ENCODE data around the gene VANGL1. TPM values are rescaled to one million over a fixed set of nuclear protein-coding genes. Genes with fewer than 3 reads are reported as not detected.
A peak's percentile ranks its signal among the peaks of the same experiment; 100 is the strongest.

VANGL1 gene
- total RNA-seq, 4 donors from 2014 or later, result 17.7 to 33.6 (median 26.2) TPM

DNA sequence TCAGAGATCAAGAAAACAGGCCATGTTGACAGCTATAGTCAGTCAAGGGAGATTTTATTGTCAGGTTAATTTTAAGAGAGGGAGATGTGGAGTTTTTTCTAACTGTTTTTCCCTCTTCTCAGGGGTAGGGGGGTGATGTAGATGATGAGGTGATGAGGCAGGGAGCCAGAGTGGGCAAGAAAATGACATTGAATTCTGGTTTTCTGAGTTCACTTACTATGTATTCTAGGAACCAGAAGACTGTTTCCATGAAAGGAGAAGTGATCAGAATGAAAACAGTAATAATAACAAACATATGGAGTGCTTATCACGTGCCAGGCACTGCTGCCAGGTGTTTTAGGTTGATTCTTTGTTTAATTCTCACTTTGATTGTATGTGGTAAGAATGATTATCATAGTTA, 86.6 kb downstream of the VANGL1 start:
- peak overlapping the region; percentile 73 for H3K27ac ChIP-seq
- TF ChIP-seq, protein P1, sequence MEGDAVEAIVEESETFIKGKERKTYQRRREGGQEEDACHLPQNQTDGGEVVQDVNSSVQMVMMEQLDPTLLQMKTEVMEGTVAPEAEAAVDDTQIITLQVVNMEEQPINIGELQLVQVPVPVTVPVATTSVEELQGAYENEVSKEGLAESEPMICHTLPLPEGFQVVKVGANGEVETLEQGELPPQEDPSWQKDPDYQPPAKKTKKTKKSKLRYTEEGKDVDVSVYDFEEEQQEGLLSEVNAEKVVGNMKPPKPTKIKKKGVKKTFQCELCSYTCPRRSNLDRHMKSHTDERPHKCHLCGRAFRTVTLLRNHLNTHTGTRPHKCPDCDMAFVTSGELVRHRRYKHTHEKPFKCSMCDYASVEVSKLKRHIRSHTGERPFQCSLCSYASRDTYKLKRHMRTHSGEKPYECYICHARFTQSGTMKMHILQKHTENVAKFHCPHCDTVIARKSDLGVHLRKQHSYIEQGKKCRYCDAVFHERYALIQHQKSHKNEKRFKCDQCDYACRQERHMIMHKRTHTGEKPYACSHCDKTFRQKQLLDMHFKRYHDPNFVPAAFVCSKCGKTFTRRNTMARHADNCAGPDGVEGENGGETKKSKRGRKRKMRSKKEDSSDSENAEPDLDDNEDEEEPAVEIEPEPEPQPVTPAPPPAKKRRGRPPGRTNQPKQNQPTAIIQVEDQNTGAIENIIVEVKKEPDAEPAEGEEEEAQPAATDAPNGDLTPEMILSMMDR (IDR thresholded peaks at IDR 0.05), result no peak
- TF ChIP-seq POLR2AphosphoS5 (IDR thresholded peaks at IDR 0.05) (no peak), EP300 (IDR thresholded peaks at IDR 0.05) (no peak), POLR2A (IDR thresholded peaks at IDR 0.05) (no peak)
- no peak overlapping the region for H3K4me3 ChIP-seq
- H3K36me3 ChIP-seq, result no peaks in the 10 kb centered on the region
- DNase-seq (ENCODE audit: low spot score in 2 of 2), result no peak
- no peaks in the 10 kb centered on the region for H3K9me3 ChIP-seq
- WGBS, result 80% methylated on average over 1 of the region's 1 CpG
- no peaks in the 10 kb centered on the region for H3K27me3 ChIP-seq
- peaks cover 17% of the 10 kb centered on the region for H3K4me1 ChIP-seq

DNA sequence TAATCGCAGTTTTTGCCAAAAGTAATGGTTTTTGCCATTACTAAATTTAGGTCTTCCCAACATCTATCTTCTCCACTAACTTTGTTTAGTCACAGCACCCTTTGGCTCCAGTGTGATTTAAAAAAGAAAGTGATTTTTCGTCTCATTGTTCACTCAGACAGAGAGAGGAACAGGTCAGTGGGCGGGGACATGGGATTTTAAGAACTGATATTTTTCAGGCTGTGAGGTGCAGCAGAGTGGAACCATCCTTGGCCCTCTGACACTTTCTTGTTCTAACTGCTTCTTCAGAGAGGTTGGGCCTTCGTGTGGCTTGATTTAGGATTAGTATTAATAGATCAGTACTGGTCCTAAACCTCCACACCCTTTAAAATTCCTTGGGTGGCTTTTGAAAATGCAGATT, 88.0 kb downstream of the VANGL1 start:
- 88% methylated on average over 4 of the region's 4 CpGs for WGBS
- Histone ChIP-seq H3K4me3 (no peak overlapping the region), H3K27ac (no peak overlapping the region), H3K9me3 (no peaks in the 10 kb centered on the region), H3K27me3 (no peaks in the 10 kb centered on the region), H3K4me1 (peaks cover 17% of the 10 kb centered on the region), H3K36me3 (no peaks in the 10 kb centered on the region)
- no peak for TF ChIP-seq POLR2AphosphoS5 (IDR thresholded peaks at IDR 0.05)
- TF ChIP-seq, protein P1 (IDR thresholded peaks at IDR 0.05), result no peak
- no peak for TF ChIP-seq POLR2A (IDR thresholded peaks at IDR 0.05)
- no peak for TF ChIP-seq EP300 (IDR thresholded peaks at IDR 0.05)
- DNase-seq (ENCODE audit: low spot score in 2 of 2), result no peak

DNA sequence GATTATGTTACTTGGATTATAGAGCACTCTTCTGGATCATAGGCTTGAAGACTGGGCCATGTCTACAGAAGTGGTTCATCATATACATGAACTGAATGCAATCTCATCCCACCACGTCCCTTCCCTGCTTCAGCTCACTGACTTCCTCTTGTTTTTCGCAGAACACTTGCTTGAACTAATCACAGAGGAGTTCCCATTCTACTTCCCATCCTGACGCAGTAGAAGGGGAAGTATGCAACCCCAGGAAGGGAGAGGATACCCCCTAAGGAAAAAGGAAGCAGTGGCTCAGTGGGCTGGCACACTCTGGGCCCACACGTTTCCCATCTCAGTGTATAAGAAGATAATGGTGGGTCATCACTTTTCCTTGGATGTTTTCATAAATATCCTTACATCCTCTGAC, 90.5 kb downstream of the VANGL1 start:
- Histone ChIP-seq H3K36me3 (no peaks in the 10 kb centered on the region), H3K27ac (no peak overlapping the region), H3K4me3 (no peak overlapping the region), H3K27me3 (no peaks in the 10 kb centered on the region), H3K4me1 (peaks cover 12% of the 10 kb centered on the region), H3K9me3 (no peaks in the 10 kb centered on the region)
- WGBS, result 67% methylated on average over 4 of the region's 4 CpGs
- DNase-seq (ENCODE audit: low spot score in 2 of 2), result no peak
- TF ChIP-seq, protein P1 (IDR thresholded peaks at IDR 0.05), result no peak
- TF ChIP-seq POLR2A (IDR thresholded peaks at IDR 0.05), result no peak
- no peak for TF ChIP-seq POLR2AphosphoS5 (IDR thresholded peaks at IDR 0.05)
- TF ChIP-seq EP300 (IDR thresholded peaks at IDR 0.05), result no peak

DNA sequence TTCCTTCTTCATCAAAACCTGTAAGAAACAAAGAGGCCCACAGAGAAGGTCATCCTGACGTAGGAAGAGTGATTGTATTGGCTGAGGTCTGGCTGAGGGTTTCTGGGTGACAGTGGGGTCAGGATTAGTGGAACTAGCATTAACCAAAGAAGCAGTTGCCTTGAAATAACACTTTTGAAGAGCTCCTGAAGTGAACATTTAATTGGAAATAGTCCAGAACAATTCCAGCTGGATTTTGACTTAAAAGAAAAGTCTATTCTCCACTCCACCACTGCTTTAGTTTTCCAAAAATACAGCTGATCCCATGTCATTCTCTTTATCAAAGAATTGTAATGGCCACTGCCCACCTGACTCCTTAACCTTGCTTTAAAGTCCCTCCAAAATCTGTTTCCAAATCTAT, 99.0 kb downstream of the VANGL1 start:
- Histone ChIP-seq H3K27ac (no peak overlapping the region), H3K4me3 (no peak overlapping the region), H3K36me3 (no peaks in the 10 kb centered on the region), H3K27me3 (peaks cover 3% of the 10 kb centered on the region), H3K9me3 (no peaks in the 10 kb centered on the region), H3K4me1 (no peaks in the 10 kb centered on the region)
- 86% methylated on average over 1 of the region's 1 CpG for WGBS
- TF ChIP-seq POLR2A (IDR thresholded peaks at IDR 0.05) (no peak), POLR2AphosphoS5 (IDR thresholded peaks at IDR 0.05) (no peak), EP300 (IDR thresholded peaks at IDR 0.05) (no peak)
- TF ChIP-seq, protein P1 (IDR thresholded peaks at IDR 0.05), result no peak
- no peak for DNase-seq (ENCODE audit: low spot score in 2 of 2)

DNA sequence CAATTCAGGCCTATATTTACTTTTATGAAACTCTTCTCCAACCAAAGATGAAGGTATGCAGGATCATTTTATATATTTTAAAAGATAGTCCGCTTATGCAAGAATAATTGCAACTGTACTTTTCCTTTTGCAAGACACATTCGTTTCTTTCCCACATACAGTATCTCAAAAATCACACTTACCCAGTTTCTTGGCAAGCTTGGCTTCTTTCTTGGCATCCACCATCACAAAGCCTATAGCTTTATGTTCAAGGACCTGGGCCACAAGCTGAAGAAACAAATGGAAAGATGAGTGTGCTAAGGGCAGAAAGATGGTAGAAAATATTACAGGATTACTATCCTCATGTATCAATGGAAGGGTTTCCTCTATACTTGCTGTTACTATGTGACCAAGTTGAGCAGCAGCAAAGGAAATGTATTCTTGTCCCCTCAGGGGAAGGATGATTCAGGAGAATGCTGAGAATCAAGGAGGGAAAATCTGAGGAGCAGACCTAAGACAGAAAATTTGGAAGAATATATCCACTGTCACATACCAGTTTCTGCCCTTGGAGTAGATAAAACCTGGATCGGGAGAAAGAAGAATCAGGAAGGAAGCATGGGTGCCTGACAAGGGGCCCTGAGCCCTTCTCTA, 103.0 kb downstream of the VANGL1 start:
- WGBS, result 67% methylated on average over 3 of the region's 3 CpGs

More for the DNA sequence above, 103.0 kb downstream of the VANGL1 start:
- Histone ChIP-seq H3K36me3 (no peaks in the 10 kb centered on the region), H3K9me3 (no peaks in the 10 kb centered on the region), H3K4me3 (no peak overlapping the region), H3K27ac (no peak overlapping the region), H3K4me1 (peaks cover 9% of the 10 kb centered on the region), H3K27me3 (no peaks in the 10 kb centered on the region)
- no peak for TF ChIP-seq EP300 (IDR thresholded peaks at IDR 0.05)
- TF ChIP-seq, protein P1 (IDR thresholded peaks at IDR 0.05), result no peak
- no peak for TF ChIP-seq POLR2AphosphoS5 (IDR thresholded peaks at IDR 0.05)
- no peak for TF ChIP-seq POLR2A (IDR thresholded peaks at IDR 0.05)
- no peak for DNase-seq (ENCODE audit: low spot score in 2 of 2)

Measured in suprapubic skin (tissue), 4 donors.